Spinal cord (tissue), 10 donors: ENCODE data around the gene ATN1. TPM values are rescaled to one million over a fixed set of nuclear protein-coding genes. Genes with fewer than 3 reads are reported as not detected.

Source experiments
- DNase-seq, 6 donors: peaks; one replicate each; pipeline versions ENCODE4 v3.0.0 to v3.0.0-alpha.2; 2013 to 2015; ENCODE audit warnings: low spot score in 6 of 6, low read depth in 4 of 6
- H3K27ac ChIP-seq: one replicate; pipeline ENCODE4 v1.5.1; 2013; ENCODE audit warnings: low read depth, low read length, control low read depth
- H3K27me3 ChIP-seq: one replicate; pipeline ENCODE4 v1.6.1; 2013; ENCODE audit warnings: low read length; ENCODE audit not compliant: control insufficient read depth, insufficient read depth
- H3K36me3 ChIP-seq: one replicate; pipeline ENCODE4 v1.6.1; 2013; ENCODE audit warnings: low read length; ENCODE audit not compliant: control insufficient read depth, insufficient read depth
- H3K4me1 ChIP-seq: one replicate; pipeline ENCODE4 v1.6.1; 2013; ENCODE audit warnings: low read length; ENCODE audit not compliant: control insufficient read depth, insufficient read depth
- H3K4me3 ChIP-seq: one replicate; pipeline ENCODE4 v1.5.1; 2013; ENCODE audit warnings: low read depth, low read length, control low read depth
- H3K9me3 ChIP-seq: one replicate; pipeline ENCODE4 v1.6.1; 2013; ENCODE audit warnings: low read length; ENCODE audit not compliant: control insufficient read depth, insufficient read depth
- WGBS: methylation state at CpG from one replicate; pipeline ENCODE4 v1.1.5; 2013; ENCODE audit warnings: missing lambda C conversion rate; ENCODE audit not compliant: insufficient coverage; 5-methylcytosine and 5-hydroxymethylcytosine counted together
- polyA plus RNA-seq, 2 donors: library from polyadenylated mRNA; unstranded; fragments of 120-200 nt; gene quantifications; one replicate each; pipeline ENCODE4 v1.2.1, GENCODE V29; 2013; ENCODE audit not compliant: insufficient read length in 2 of 2
- small RNA-seq: library from RNA; depleted of rRNA; stranded (forward); fragments of <200 nt; gene quantifications from one replicate; pipeline ENCODE3, GENCODE V24; 2014; ENCODE audit warnings: low replicate concordance
- total RNA-seq, 2 donors: library from RNA; depleted of rRNA in 1 of 2; stranded (reverse); fragments of 120-200 nt in 1 of 2; fragments of >200 nt in 1 of 2; gene quantifications; one replicate each; pipeline versions ENCODE4 v1.2.3 to v1.2.4, GENCODE V29; 2013 to 2014
- donor health status: healthy.

Gene ATN1
- total and polyA plus RNA-seq, 4 donors, result 23.1 to 228 (median 117) TPM

GRCh38 chr12:6981152-6982052 is 53.6 kb downstream of the ATN1 start:
- Histone ChIP-seq H3K4me3 (no peak overlapping the region), H3K27ac (no peak overlapping the region), H3K9me3 (no peaks in the 10 kb centered on the region), H3K4me1 (no peaks in the 10 kb centered on the region), H3K27me3 (no peaks in the 10 kb centered on the region), H3K36me3 (peaks cover 56% of the 10 kb centered on the region)
- DNase-seq, result no peak
- 90% methylated on average over 2 of the region's 10 CpGs for WGBS

DNA sequence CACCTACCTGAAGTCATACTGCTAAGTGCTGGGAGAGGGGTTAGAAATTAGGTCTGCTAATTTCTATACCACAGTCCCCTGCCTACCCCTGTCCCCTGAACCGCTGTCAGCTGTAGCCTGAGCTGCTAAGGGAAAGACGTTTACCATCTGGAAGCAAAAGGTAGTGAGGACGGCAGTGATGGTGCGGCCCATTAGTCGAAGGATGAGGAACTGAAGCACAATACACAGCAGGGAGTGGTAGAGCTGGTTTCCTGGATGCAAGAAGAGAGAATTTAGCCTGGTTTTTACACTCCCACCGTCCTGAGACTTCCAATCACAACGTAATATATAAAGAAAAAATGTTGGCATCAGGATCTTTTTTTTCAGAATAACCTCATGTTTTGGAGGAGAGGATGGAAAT is 54.8 kb downstream of the ATN1 start:
- no peaks in the 10 kb centered on the region for H3K4me1 ChIP-seq
- DNase-seq, result no peak
- no peaks in the 10 kb centered on the region for H3K9me3 ChIP-seq
- no peak overlapping the region for H3K27ac ChIP-seq
- peaks cover 49% of the 10 kb centered on the region for H3K36me3 ChIP-seq
- WGBS, result 60% methylated on average over 3 of the region's 7 CpGs
- no peaks in the 10 kb centered on the region for H3K27me3 ChIP-seq
- no peak overlapping the region for H3K4me3 ChIP-seq

- DNase-seq, result no peak
- Histone ChIP-seq H3K27ac (no peak overlapping the region), H3K4me1 (no peaks in the 10 kb centered on the region), H3K4me3 (no peak overlapping the region), H3K9me3 (no peaks in the 10 kb centered on the region), H3K27me3 (no peaks in the 10 kb centered on the region), H3K36me3 (peaks cover 25% of the 10 kb centered on the region)
- WGBS, result 89% methylated on average over 10 of the region's 11 CpGs
Measured at GRCh38 chr12:6987956-6988553, 60.3 kb downstream of the ATN1 start.

Small RNAs within 50 kb of the gene (small RNA-seq; reads per million reads assigned to genes)
- gene MIR141, result 0.32 reads per million, percentile 32 among the genes with 10 or more reads in this experiment
- 0.08 reads per million for gene MIR200C
- gene RNU7-1, result not detected
- 0.59 reads per million, percentile 63 among the genes with 10 or more reads in this experiment for gene SCARNA12

Other genes starting within 250 kb of the ATN1 start
- 10 to 100 TPM; 14.9 to 33.8 TPM for gene ZNF384, start 238.6 kb upstream of the ATN1 start, total RNA-seq
- gene ZNF384, start 238.6 kb upstream of the ATN1 start, polyA plus RNA-seq, result 10 to 100 TPM; 66.6 to 80.2 TPM
- 1 to 10 TPM; 2.0 to 3.8 TPM for gene PIANP, start 227.1 kb upstream of the ATN1 start, total RNA-seq
- gene PIANP, start 227.1 kb upstream of the ATN1 start, polyA plus RNA-seq, result 10 to 100 TPM; 81.7 to 86.8 TPM
- 10 to 100 TPM; 43.4 to 80.4 TPM for gene COPS7A, start 203.9 kb upstream of the ATN1 start, total RNA-seq
- 10 to 100 TPM; 83.5 to 98.0 TPM for gene COPS7A, start 203.9 kb upstream of the ATN1 start, polyA plus RNA-seq
- gene MLF2, start 174.8 kb upstream of the ATN1 start, total RNA-seq, result 100 to 1,000 TPM in 1 of 2 donors, 10 to 100 TPM in 1; 91.4 to 157 TPM
- gene MLF2, start 174.8 kb upstream of the ATN1 start, polyA plus RNA-seq, result 100 to 1,000 TPM; 300 to 319 TPM
- gene PTMS, start 161.6 kb upstream of the ATN1 start, total RNA-seq, result 100 to 1,000 TPM in 1 of 2 donors, 10 to 100 TPM in 1; 50.7 to 191 TPM
- gene PTMS, start 161.6 kb upstream of the ATN1 start, polyA plus RNA-seq, result 100 to 1,000 TPM; 916 to 927 TPM
- gene LAG3, start 155.4 kb upstream of the ATN1 start, total RNA-seq, result under 1 TPM in 1 of 2 donors, not detected in 1; 0.33 TPM
- gene LAG3, start 155.4 kb upstream of the ATN1 start, polyA plus RNA-seq, result 1 to 10 TPM in 1 of 2 donors, under 1 TPM in 1; 0.93 to 1.6 TPM
- 10 to 100 TPM; 11.3 to 15.4 TPM for gene CD4, start 138.4 kb upstream of the ATN1 start, total RNA-seq
- gene CD4, start 138.4 kb upstream of the ATN1 start, polyA plus RNA-seq, result 10 to 100 TPM; 13.0 to 16.6 TPM
- gene GPR162, start 106.1 kb upstream of the ATN1 start, total RNA-seq, result 10 to 100 TPM; 43.4 to 54.2 TPM
- 100 to 1,000 TPM; 113 to 128 TPM for gene GPR162, start 106.1 kb upstream of the ATN1 start, polyA plus RNA-seq
- 10 to 100 TPM; 25.7 to 28.7 TPM for gene P3H3, start 99.6 kb upstream of the ATN1 start, total RNA-seq
- gene P3H3, start 99.6 kb upstream of the ATN1 start, polyA plus RNA-seq, result 10 to 100 TPM; 22.7 to 42.3 TPM
- gene GNB3, start 87.0 kb upstream of the ATN1 start, total RNA-seq, result 1 to 10 TPM; 2.5 to 5.1 TPM
- gene GNB3, start 87.0 kb upstream of the ATN1 start, polyA plus RNA-seq, result 10 to 100 TPM; 12.0 to 27.0 TPM
- gene CDCA3, start 76.7 kb upstream of the ATN1 start, total RNA-seq, result 10 to 100 TPM in 1 of 2 donors, 1 to 10 TPM in 1; 4.8 to 17.2 TPM
- gene CDCA3, start 76.7 kb upstream of the ATN1 start, polyA plus RNA-seq, result 10 to 100 TPM; 17.7 to 22.5 TPM
- gene USP5, start 75.8 kb upstream of the ATN1 start, total RNA-seq, result 10 to 100 TPM; 78.6 to 80.1 TPM
- gene USP5, start 75.8 kb upstream of the ATN1 start, polyA plus RNA-seq, result 100 to 1,000 TPM in 1 of 2 donors, 10 to 100 TPM in 1; 99.0 to 101 TPM
- 100 to 1,000 TPM; 413 to 837 TPM for gene TPI1, start 60.4 kb upstream of the ATN1 start, total RNA-seq
- 100 to 1,000 TPM; 519 to 535 TPM for gene TPI1, start 60.4 kb upstream of the ATN1 start, polyA plus RNA-seq
- gene SPSB2, start 54.7 kb upstream of the ATN1 start, total RNA-seq, result 1 to 10 TPM; 3.5 to 5.4 TPM
- gene SPSB2, start 54.7 kb upstream of the ATN1 start, polyA plus RNA-seq, result 1 to 10 TPM; 5.7 to 10.0 TPM
- 10 to 100 TPM; 13.5 to 25.5 TPM for gene LRRC23, start 23.1 kb upstream of the ATN1 start, total RNA-seq
- gene LRRC23, start 23.1 kb upstream of the ATN1 start, polyA plus RNA-seq, result 10 to 100 TPM; 25.1 to 25.3 TPM
- gene ENO2, start 13.4 kb upstream of the ATN1 start, total RNA-seq, result 100 to 1,000 TPM; 118 to 307 TPM
- 100 to 1,000 TPM; 615 to 640 TPM for gene ENO2, start 13.4 kb upstream of the ATN1 start, polyA plus RNA-seq
- gene RNU7-1, start 15.9 kb downstream of the ATN1 start, total RNA-seq, result not detected
- 10 to 100 TPM; 16.2 to 21.9 TPM for gene RNU7-1, start 15.9 kb downstream of the ATN1 start, polyA plus RNA-seq
- 100 to 1,000 TPM; 108 to 376 TPM for gene C12orf57, start 16.1 kb downstream of the ATN1 start, total RNA-seq
- gene C12orf57, start 16.1 kb downstream of the ATN1 start, polyA plus RNA-seq, result 100 to 1,000 TPM; 220 to 243 TPM
- 1 to 10 TPM; 8.4 to 9.3 TPM for gene PTPN6, start 23.4 kb downstream of the ATN1 start, total RNA-seq
- 1 to 10 TPM; 5.7 to 7.9 TPM for gene PTPN6, start 23.4 kb downstream of the ATN1 start, polyA plus RNA-seq
- 100 to 1,000 TPM in 1 of 2 donors, 10 to 100 TPM in 1; 88.4 to 226 TPM for gene PHB2, start 42.7 kb downstream of the ATN1 start, total RNA-seq
- gene PHB2, start 42.7 kb downstream of the ATN1 start, polyA plus RNA-seq, result 100 to 1,000 TPM; 174 to 185 TPM
- 10 to 100 TPM; 18.9 to 43.1 TPM for gene EMG1, start 43.0 kb downstream of the ATN1 start, total RNA-seq
- 10 to 100 TPM; 30.1 to 33.3 TPM for gene EMG1, start 43.0 kb downstream of the ATN1 start, polyA plus RNA-seq
- 10 to 100 TPM; 12.7 to 20.4 TPM for gene LPCAT3, start 90.5 kb downstream of the ATN1 start, total RNA-seq
- gene LPCAT3, start 90.5 kb downstream of the ATN1 start, polyA plus RNA-seq, result 10 to 100 TPM; 35.5 to 42.3 TPM
- gene C1S, start 132.8 kb downstream of the ATN1 start, total RNA-seq, result 100 to 1,000 TPM in 1 of 2 donors, 10 to 100 TPM in 1; 77.6 to 122 TPM
- 10 to 100 TPM; 19.1 to 41.3 TPM for gene C1S, start 132.8 kb downstream of the ATN1 start, polyA plus RNA-seq
- gene C1R, start 164.5 kb downstream of the ATN1 start, total RNA-seq, result 10 to 100 TPM; 41.8 to 83.1 TPM
- 10 to 100 TPM; 18.7 to 31.7 TPM for gene C1R, start 164.5 kb downstream of the ATN1 start, polyA plus RNA-seq
- gene C1RL, start 181.3 kb downstream of the ATN1 start, total RNA-seq, result 10 to 100 TPM in 1 of 2 donors, 1 to 10 TPM in 1; 8.0 to 22.6 TPM
- 10 to 100 TPM in 1 of 2 donors, 1 to 10 TPM in 1; 9.4 to 11.4 TPM for gene C1RL, start 181.3 kb downstream of the ATN1 start, polyA plus RNA-seq
- gene RBP5, start 200.9 kb downstream of the ATN1 start, total RNA-seq, result 1 to 10 TPM in 1 of 2 donors, under 1 TPM in 1; 0.20 to 1.0 TPM
- 1 to 10 TPM; 3.2 to 5.1 TPM for gene RBP5, start 200.9 kb downstream of the ATN1 start, polyA plus RNA-seq
- gene CLSTN3, start 202.4 kb downstream of the ATN1 start, total RNA-seq, result 100 to 1,000 TPM in 1 of 2 donors, 10 to 100 TPM in 1; 33.9 to 215 TPM
- 100 to 1,000 TPM; 160 to 188 TPM for gene CLSTN3, start 202.4 kb downstream of the ATN1 start, polyA plus RNA-seq